Liver (tissue), 3 donors: ENCODE data around the gene ZSWIM6.

Source experiments
- EGR1 ChIP-seq, 2 donors: IDR thresholded peaks; 2 replicates each; pipeline ENCODE4 v1.6.1; 2016 to 2018; ENCODE audit warnings: antibody characterized with exemption in 2 of 2, low read depth in 2 of 2
- GABPA ChIP-seq, 2 donors: IDR thresholded peaks in 1 of 2; conservative IDR thresholded peaks in 1 of 2; 2 replicates each; pipeline ENCODE4 v1.6.1; 2016; ENCODE audit warnings: antibody characterized with exemption in 2 of 2, mild to moderate bottlenecking in 1 of 2, moderate library complexity in 1 of 2
- HNF4A ChIP-seq, 2 donors: conservative IDR thresholded peaks; 2 replicates each; pipeline ENCODE4 v1.6.1; 2016; ENCODE audit warnings: antibody characterized with exemption in 2 of 2, mild to moderate bottlenecking in 2 of 2
- HNF4G ChIP-seq: IDR thresholded peaks from 2 replicates; pipeline ENCODE4 v1.6.1; 2016; ENCODE audit warnings: antibody characterized with exemption
- RAD21 ChIP-seq, 2 donors: IDR thresholded peaks; 2 replicates each; pipeline ENCODE4 v1.6.1; 2016; ENCODE audit warnings: antibody characterized with exemption in 2 of 2, mild to moderate bottlenecking in 2 of 2
- REST ChIP-seq: IDR thresholded peaks from 2 replicates; pipeline ENCODE4 v1.6.1; 2016; ENCODE audit warnings: antibody characterized with exemption, mild to moderate bottlenecking
- RXRA ChIP-seq, 2 donors: IDR thresholded peaks; 2 replicates each; pipeline ENCODE4 v1.6.1; 2017 to 2018; ENCODE audit warnings: antibody characterized with exemption in 2 of 2, mild to moderate bottlenecking in 1 of 2
- TAF1 ChIP-seq: conservative IDR thresholded peaks from 2 replicates; pipeline ENCODE4 v1.6.1; 2016; ENCODE audit warnings: antibody characterized with exemption, mild to moderate bottlenecking
- TF ChIP-seq, protein P1 (sequence below): fragments of 150-350 bp; IDR thresholded peaks from 2 replicates; pipeline ENCODE4 v1.5.1; 2017; ENCODE audit warnings: improper control_type of control experiment, low read depth, low read length; ENCODE audit not compliant: missing input control
- TF ChIP-seq, protein P2 (sequence below): IDR thresholded peaks from 2 replicates; pipeline ENCODE4 v1.6.1; 2016; ENCODE audit warnings: antibody characterized with exemption
- donor health status: healthy.
- donor health status: healthy.

DNA sequence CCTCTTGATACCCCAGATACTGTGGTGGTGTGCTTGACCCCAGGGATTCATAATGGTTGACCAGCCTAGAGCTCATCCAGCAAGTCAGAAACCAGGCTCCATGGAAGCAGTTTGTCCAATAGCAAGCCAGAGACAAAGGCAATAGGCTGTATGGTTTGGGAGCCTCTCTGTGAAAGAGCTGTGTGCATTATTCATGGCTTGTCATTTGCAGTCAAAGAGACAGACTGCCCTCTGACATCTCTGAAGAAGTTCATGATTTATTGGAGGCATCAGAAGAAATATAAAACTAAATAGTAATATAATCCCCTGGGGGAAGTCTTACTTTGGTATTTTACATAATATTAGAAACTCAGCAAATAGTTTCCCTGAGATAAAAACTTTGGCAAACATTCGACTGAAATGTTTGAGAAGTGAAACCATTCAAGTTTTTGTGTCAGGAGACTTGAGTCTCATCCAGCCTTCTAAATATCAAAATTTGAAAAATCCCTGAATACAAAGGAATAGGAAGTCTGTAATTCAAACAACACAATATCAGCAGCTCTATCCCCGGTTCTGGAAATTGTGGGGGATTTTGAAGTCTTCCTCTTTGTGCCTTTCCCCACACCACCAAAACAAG is 250.3 kb downstream of the ZSWIM6 start:
- TF ChIP-seq RAD21 (IDR thresholded peaks at IDR 0.05) (no peak), TAF1 (no peak), REST (no peak), EGR1 (IDR thresholded peaks at IDR 0.05; ENCODE audit: low read depth in 2 of 2) (no peak), RXRA (IDR thresholded peaks at IDR 0.05) (no peak), HNF4G (no peak), GABPA (IDR thresholded peaks at IDR 0.05 in 1 of 2, conservative IDR thresholded peaks at IDR 0.05 in 1 of 2) (no peak), HNF4A (conservative IDR thresholded peaks at IDR 0.05) (no peak)
- TF ChIP-seq, protein P1, sequence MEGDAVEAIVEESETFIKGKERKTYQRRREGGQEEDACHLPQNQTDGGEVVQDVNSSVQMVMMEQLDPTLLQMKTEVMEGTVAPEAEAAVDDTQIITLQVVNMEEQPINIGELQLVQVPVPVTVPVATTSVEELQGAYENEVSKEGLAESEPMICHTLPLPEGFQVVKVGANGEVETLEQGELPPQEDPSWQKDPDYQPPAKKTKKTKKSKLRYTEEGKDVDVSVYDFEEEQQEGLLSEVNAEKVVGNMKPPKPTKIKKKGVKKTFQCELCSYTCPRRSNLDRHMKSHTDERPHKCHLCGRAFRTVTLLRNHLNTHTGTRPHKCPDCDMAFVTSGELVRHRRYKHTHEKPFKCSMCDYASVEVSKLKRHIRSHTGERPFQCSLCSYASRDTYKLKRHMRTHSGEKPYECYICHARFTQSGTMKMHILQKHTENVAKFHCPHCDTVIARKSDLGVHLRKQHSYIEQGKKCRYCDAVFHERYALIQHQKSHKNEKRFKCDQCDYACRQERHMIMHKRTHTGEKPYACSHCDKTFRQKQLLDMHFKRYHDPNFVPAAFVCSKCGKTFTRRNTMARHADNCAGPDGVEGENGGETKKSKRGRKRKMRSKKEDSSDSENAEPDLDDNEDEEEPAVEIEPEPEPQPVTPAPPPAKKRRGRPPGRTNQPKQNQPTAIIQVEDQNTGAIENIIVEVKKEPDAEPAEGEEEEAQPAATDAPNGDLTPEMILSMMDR, result no peak
- TF ChIP-seq, protein P2, sequence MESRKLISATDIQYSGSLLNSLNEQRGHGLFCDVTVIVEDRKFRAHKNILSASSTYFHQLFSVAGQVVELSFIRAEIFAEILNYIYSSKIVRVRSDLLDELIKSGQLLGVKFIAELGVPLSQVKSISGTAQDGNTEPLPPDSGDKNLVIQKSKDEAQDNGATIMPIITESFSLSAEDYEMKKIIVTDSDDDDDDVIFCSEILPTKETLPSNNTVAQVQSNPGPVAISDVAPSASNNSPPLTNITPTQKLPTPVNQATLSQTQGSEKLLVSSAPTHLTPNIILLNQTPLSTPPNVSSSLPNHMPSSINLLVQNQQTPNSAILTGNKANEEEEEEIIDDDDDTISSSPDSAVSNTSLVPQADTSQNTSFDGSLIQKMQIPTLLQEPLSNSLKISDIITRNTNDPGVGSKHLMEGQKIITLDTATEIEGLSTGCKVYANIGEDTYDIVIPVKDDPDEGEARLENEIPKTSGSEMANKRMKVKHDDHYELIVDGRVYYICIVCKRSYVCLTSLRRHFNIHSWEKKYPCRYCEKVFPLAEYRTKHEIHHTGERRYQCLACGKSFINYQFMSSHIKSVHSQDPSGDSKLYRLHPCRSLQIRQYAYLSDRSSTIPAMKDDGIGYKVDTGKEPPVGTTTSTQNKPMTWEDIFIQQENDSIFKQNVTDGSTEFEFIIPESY, result no peak
